ENCODE data around the gene SPINK7.

Gene SPINK7

GRCh38 chr5:148343603-148344487 is 31.6 kb downstream of the SPINK7 start:
- no peak for FAIRE-seq

GRCh38 chr5:148347706-148348105 is 35.5 kb downstream of the SPINK7 start:
- no peak for FAIRE-seq

- no peak for FAIRE-seq
These were observed 40.5 kb downstream of the SPINK7 start for GRCh38 chr5:148352696-148353095.

GRCh38 chr5:148353634-148354033 is 41.4 kb downstream of the SPINK7 start:
- FAIRE-seq, result no peak

GRCh38 chr5:148364343-148364742 is 52.1 kb downstream of the SPINK7 start:
- no peak for FAIRE-seq
